Mesothelial cell of epicardium (in vitro differentiated cells): ENCODE measurements around the gene IZUMO1. TPM values are rescaled to one million over a fixed set of nuclear protein-coding genes. Genes with fewer than 3 reads are reported as not detected.

Source experiments
- DNase-seq, 2 experiments: peaks; one replicate each; pipeline ENCODE4 v3.0.0; 2021; ENCODE audit warnings: low spot score in 2 of 2; ENCODE audit not compliant: unreplicated experiment in 2 of 2
- H3K27ac Mint-ChIP-seq: 2 replicates; pipeline ENCODE4 v1.8.0; 2021; ENCODE audit warnings: mixed read lengths
- H3K27me3 Mint-ChIP-seq: 2 replicates; pipeline ENCODE4 v1.8.0; 2021; ENCODE audit warnings: low read depth, mixed read lengths
- H3K36me3 Mint-ChIP-seq: 2 replicates; pipeline ENCODE4 v1.8.0; 2021; ENCODE audit warnings: mixed read lengths
- H3K4me1 Mint-ChIP-seq: 2 replicates; pipeline ENCODE4 v1.8.0; 2021; ENCODE audit warnings: mixed read lengths
- H3K4me3 Mint-ChIP-seq: 2 replicates; pipeline ENCODE4 v1.8.0; 2021; ENCODE audit warnings: mild to moderate bottlenecking, moderate library complexity, mixed read lengths
- H3K9me3 Mint-ChIP-seq: 2 replicates; pipeline ENCODE4 v1.8.0; 2021; ENCODE audit warnings: mixed read lengths
- total RNA-seq: library from RNA; stranded (reverse); gene quantifications from 3 replicates; pipeline ENCODE4 v1.2.1, GENCODE V29; 2021
- TF ChIP-seq, protein P1 (sequence below): fragments of 200-600 bp; sonication (generic); IDR thresholded peaks from one replicate; pipeline ENCODE4 v1.5.0; 2021; ENCODE audit warnings: antibody characterized with exemption; ENCODE audit not compliant: unreplicated experiment

Gene IZUMO1
- total RNA-seq, 1 donor from 2014 or later = 0.80 TPM

DNA sequence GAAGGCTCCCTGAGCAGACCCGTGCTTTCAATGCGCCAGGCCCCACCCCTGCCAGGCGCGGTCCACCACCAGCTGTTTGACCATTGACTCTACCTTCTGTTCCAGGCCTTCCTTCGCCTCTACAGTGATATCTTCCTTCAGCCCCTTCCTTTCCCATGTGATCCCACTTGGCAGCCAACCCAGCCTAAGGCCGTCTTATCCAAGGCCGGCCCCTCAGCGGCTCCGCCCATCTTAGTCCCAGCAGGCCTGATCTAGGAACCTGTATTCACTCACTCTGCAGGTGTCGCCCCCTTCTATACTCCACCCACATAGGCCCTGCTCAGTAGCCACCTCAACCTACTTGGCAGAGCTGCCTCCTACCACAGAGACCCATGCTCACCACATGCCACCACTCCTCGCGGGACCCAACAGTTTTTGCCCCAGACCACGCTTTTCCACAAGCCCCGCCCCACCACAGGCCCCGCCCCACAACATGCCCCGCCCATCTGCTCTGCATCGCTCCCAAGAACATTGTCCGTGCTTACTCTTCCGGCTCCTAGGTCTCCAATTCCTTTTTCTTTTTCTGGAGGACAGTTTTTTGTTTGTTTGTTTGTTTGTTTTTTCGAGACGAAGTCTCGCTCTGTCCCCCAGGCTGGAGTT, 9.2 kb downstream of the IZUMO1 start:
- Mint-ChIP-seq H3K9me3 (no peaks in the 10 kb centered on the region), H3K4me3 (peak overlapping the region; percentile 10), H3K27me3 (peaks cover 17% of the 10 kb centered on the region), H3K4me1 (peaks cover 18% of the 10 kb centered on the region), H3K36me3 (peaks cover 2% of the 10 kb centered on the region), H3K27ac (no peak overlapping the region)
- TF ChIP-seq, protein P1, sequence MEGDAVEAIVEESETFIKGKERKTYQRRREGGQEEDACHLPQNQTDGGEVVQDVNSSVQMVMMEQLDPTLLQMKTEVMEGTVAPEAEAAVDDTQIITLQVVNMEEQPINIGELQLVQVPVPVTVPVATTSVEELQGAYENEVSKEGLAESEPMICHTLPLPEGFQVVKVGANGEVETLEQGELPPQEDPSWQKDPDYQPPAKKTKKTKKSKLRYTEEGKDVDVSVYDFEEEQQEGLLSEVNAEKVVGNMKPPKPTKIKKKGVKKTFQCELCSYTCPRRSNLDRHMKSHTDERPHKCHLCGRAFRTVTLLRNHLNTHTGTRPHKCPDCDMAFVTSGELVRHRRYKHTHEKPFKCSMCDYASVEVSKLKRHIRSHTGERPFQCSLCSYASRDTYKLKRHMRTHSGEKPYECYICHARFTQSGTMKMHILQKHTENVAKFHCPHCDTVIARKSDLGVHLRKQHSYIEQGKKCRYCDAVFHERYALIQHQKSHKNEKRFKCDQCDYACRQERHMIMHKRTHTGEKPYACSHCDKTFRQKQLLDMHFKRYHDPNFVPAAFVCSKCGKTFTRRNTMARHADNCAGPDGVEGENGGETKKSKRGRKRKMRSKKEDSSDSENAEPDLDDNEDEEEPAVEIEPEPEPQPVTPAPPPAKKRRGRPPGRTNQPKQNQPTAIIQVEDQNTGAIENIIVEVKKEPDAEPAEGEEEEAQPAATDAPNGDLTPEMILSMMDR = no peak
- DNase-seq = no peak

DNA sequence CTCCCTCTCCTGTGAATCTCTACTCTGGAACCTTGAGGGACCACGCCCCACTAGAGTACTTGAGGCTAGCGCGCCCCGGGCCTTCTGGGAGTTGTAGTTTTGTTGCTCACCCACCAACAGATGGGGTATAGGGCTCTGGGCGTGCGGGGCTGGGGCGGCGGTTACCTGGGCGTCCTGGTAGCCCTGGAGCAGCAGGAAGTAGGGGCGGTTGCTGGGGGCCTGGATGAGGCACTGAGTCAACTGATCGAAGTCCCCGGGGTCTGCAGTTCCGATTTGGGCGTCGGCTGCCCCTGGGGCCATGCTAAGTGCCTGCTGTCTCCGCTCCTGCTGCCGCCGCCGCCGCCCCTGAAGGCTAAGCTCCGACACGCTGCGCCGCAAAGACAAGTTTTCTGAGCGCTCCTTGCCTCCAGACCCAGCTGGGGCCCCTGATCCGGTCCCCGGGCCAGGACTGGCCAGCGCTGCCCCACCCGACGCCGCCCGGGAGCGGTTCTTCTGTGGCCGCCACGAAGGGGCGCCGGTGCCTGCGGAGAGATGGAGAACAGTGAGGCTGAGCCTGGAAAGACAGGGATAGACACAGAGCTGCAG, 11.6 kb downstream of the IZUMO1 start:
- Mint-ChIP-seq H3K4me1 (peaks cover 11% of the 10 kb centered on the region), H3K27me3 (peaks cover 10% of the 10 kb centered on the region), H3K4me3 (peak overlapping the region; percentile 77), H3K36me3 (peaks cover 2% of the 10 kb centered on the region), H3K9me3 (peaks cover 6% of the 10 kb centered on the region), H3K27ac (no peak overlapping the region)
- TF ChIP-seq, protein P1 = no peak
- no peak for DNase-seq

DNA sequence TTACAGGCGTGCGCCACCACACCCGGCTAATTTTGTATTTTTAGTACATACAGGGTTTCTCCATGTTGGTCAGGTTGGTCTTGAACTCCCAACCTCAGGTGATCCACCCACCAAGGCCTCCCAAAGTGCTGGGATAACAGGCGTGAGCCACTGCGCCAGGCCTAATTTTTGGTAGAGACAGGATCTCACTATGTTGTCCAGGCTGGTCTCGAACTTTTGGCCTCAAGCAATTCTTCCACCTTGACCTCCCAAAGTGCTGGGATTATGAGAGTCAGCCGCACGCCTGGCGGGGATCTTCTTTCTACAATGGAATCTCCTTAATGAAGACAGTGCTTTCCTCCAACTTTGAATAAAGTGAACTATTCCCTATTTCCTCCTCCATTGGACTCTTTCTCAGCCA, 12.1 kb downstream of the IZUMO1 start:
- no peak for DNase-seq
- TF ChIP-seq, protein P1 = no peak
- Mint-ChIP-seq H3K27ac (no peak overlapping the region), H3K36me3 (peaks cover 2% of the 10 kb centered on the region), H3K27me3 (peaks cover 5% of the 10 kb centered on the region), H3K4me1 (peaks cover 11% of the 10 kb centered on the region), H3K4me3 (peak overlapping the region; percentile 77), H3K9me3 (peaks cover 6% of the 10 kb centered on the region)

DNA sequence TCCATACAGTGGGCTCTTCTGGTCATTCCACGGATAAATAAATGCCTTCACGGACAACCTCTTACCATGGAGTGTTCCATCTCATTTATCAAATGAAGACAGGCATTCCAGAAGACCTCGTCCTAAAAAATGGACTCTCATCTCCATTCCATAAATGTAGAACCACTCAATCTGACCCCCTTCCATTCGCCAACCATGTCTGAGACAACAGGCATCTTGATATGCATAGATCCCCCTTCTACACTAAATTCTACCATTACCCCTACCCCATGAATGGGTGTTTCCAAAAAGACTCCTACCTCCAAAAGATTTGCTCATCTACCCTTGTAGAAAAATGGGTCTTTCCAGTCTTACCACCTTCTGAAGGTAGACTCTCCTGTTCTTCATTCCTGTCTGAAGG, 15.3 kb downstream of the IZUMO1 start:
- peaks cover 2% of the 10 kb centered on the region for H3K27me3 Mint-ChIP-seq
- H3K4me3 Mint-ChIP-seq = no peak overlapping the region
- TF ChIP-seq, protein P1 = no peak
- no peak for DNase-seq
- H3K4me1 Mint-ChIP-seq = peaks cover 4% of the 10 kb centered on the region
- H3K9me3 Mint-ChIP-seq = peaks cover 6% of the 10 kb centered on the region
- H3K36me3 Mint-ChIP-seq = peaks cover 2% of the 10 kb centered on the region
- H3K27ac Mint-ChIP-seq = no peak overlapping the region

DNA sequence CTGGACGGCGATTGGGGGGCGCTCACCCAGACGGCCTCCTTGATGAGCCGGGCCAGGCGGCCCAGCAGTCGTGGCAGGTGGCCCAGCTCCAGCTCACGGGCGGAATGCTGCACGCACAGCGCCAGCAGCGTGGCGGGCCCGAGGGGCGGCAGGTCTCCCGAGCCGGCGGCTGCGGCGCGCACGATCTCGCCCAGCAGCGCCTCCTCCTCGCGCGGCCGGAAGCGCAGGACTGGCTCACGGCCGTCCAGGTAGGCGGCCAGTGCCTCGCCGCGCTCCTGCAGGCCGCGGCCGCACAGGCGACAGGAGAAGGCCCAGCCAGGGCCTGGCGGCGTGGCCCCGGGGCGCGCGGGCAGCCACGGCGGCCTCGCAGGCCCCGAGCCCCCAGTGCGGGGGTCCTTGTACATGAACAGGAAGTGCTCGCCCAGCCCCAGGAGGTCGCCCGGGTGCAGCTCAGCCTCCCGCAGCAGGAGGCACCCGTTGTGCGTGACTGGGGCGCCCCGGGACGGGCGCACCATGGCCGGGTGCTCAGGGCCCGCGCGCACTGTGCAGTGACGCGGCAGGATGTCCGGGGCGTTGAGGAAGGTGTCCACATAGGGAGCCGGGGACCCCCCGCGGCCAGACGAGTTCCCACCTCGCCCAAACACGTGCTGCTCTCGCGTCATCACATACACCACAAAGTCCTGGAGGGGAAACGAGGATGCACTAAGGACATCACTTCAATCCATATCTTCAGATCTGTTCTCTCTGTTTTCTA, 17.6 kb downstream of the IZUMO1 start:
- H3K4me1 Mint-ChIP-seq = peaks cover 7% of the 10 kb centered on the region
- H3K4me3 Mint-ChIP-seq = no peak overlapping the region
- peaks cover 2% of the 10 kb centered on the region for H3K27me3 Mint-ChIP-seq
- TF ChIP-seq, protein P1 = no peak
- peaks cover 5% of the 10 kb centered on the region for H3K36me3 Mint-ChIP-seq
- H3K9me3 Mint-ChIP-seq = peaks cover 6% of the 10 kb centered on the region
- DNase-seq = no peak
- no peak overlapping the region for H3K27ac Mint-ChIP-seq
